ENCODE data around the gene MEGF8.

GRCh38 chr19:42355896-42356295 is 30.5 kb downstream of the MEGF8 start:
- no peak for TF ChIP-seq CTCF (IDR thresholded peaks at IDR 0.05)
- TF ChIP-seq ZFX (IDR thresholded peaks at IDR 0.05; ENCODE audit: borderline replicate concordance) = no peak

Data from 22Rv1 (cell line).